K562 (cell line): Measurements from ENCODE around the gene DTL. TPM values are rescaled to one million over a fixed set of nuclear protein-coding genes. Genes with fewer than 3 reads are reported as not detected.

Experiments used
- BRF2 ChIP-seq: IDR thresholded peaks from 3 replicates; pipeline ENCODE4 v1.6.1; 2011; ENCODE audit warnings: borderline replicate concordance, mild to moderate bottlenecking; ENCODE audit not compliant: insufficient read length, insufficient read depth
- CBX8 ChIP-seq: fragments of 200-600 bp; sonication (generic); IDR thresholded peaks from 2 replicates; pipeline ENCODE4 v1.6.1; 2012; ENCODE audit warnings: borderline replicate concordance, mixed run types, low read depth, mild to moderate bottlenecking, moderate library complexity, mixed read lengths, low read length, control low read depth, inconsistent platforms; ENCODE audit not compliant: poor library complexity, severe bottlenecking; ENCODE audit errors: extremely low read depth
- CC2D1A ChIP-seq: fragments of 450-650 bp; IDR thresholded peaks from 2 replicates; pipeline ENCODE4 v1.6.1; 2017; ENCODE audit warnings: mild to moderate bottlenecking
- CEBPB ChIP-seq: fragments of 450-650 bp; IDR thresholded peaks from 2 replicates; pipeline ENCODE4 v1.6.1; 2016; ENCODE audit warnings: missing genetic modification characterization, missing compliant biosample characterization
- CTCF ChIP-seq, 3 experiments: IDR thresholded peaks in 2 of 3; conservative IDR thresholded peaks in 1 of 3; 2 replicates each; pipeline ENCODE4 v1.5.1; 2011 to 2012; ENCODE audit warnings: low read length in 3 of 3, mild to moderate bottlenecking in 3 of 3, control low read depth in 2 of 3, improper control_type of control experiment in 1 of 3, inconsistent platforms in 1 of 3, low read depth in 1 of 3, mixed read lengths in 1 of 3, moderate library complexity in 1 of 3; ENCODE audit not compliant: insufficient read depth in 2 of 3
- GATA2 ChIP-seq: sonication (generic); formaldehyde crosslinking; IDR thresholded peaks from 2 replicates; pipeline ENCODE4 v1.4.0; 2020; ENCODE audit warnings: mild to moderate bottlenecking, missing genetic modification reagents
- GTF2E2 ChIP-seq: fragments of 200-800 bp; sonication (Bioruptor generic); IDR thresholded peaks from 2 replicates; pipeline ENCODE4 v1.6.1; 2016; ENCODE audit warnings: missing genetic modification characterization, missing compliant biosample characterization
- KDM1A ChIP-seq, 2 experiments: fragments of 450-650 bp; IDR thresholded peaks; 2 replicates each; pipeline ENCODE4 v1.6.1; 2016; ENCODE audit warnings: mild to moderate bottlenecking in 2 of 2
- RUNX1 ChIP-seq: sonication (generic); IDR thresholded peaks from 2 replicates; pipeline ENCODE4 v1.6.1; 2016; ENCODE audit warnings: antibody characterized with exemption, low read depth
- SMAD4 ChIP-seq: fragments of 250-450 bp; sonication (Bioruptor Pico); conservative IDR thresholded peaks from 2 replicates; pipeline ENCODE4 v1.8.0; 2021; ENCODE audit warnings: inconsistent platforms, mild to moderate bottlenecking, moderate library complexity
- SMARCA5 ChIP-seq: fragments of 450-650 bp; IDR thresholded peaks from 2 replicates; pipeline ENCODE4 v1.6.1; 2016
- U2AF2 ChIP-seq: fragments of 200-400 bp; formaldehyde crosslinking; optimal IDR thresholded peaks from 2 replicates; pipeline ENCODE3; 2017; ENCODE audit warnings: low read depth, mild to moderate bottlenecking, low read length
- ZBTB11 ChIP-seq, 3 experiments: fragments of 200-800 bp in 1 of 3; fragments of 250-450 bp in 1 of 3; fragments of 450-650 bp in 1 of 3; sonication (Bioruptor Pico) in 1 of 3; sonication (Bioruptor generic) in 1 of 3; formaldehyde crosslinking in 1 of 3; IDR thresholded peaks; 2 replicates each; pipeline versions ENCODE4 v1.6.1 to v1.8.0; 2016 to 2022; ENCODE audit warnings: mild to moderate bottlenecking in 2 of 3, missing genetic modification characterization in 2 of 3, missing compliant biosample characterization in 1 of 3, moderate library complexity in 1 of 3
- ZC3H11A ChIP-seq: IDR thresholded peaks from 2 replicates; pipeline ENCODE4 v1.6.1; 2012; ENCODE audit warnings: low read depth, low read length, improper control_type of control experiment
- ZNF197 ChIP-seq: fragments of 200-800 bp; sonication (Bioruptor generic); IDR thresholded peaks from 2 replicates; pipeline ENCODE4 v1.6.1; 2016; ENCODE audit warnings: low read depth, missing genetic modification characterization, missing compliant biosample characterization
- ZNF583 ChIP-seq: fragments of 250-450 bp; sonication (Bioruptor Pico); IDR thresholded peaks from 2 replicates; pipeline ENCODE4 v1.4.0; 2020
- polyA plus RNA-seq, 8 experiments: library from polyadenylated mRNA; depleted of rRNA in 4 of 8; stranded (reverse) in 5 of 8; unstranded in 3 of 8; fragments of >200 nt; fragmentation: Nextera tagmentation in 2 of 8; fragmentation: Illumina TruSeq in 1 of 8; extraction: Ambion mirVana in 2 of 8; extraction: Trizol in 1 of 8; gene quantifications; 2 replicates each; pipeline versions ENCODE4 v1.2.1 to v1.2.3, GENCODE V29; 2011 to 2014; ENCODE audit warnings: inconsistent platforms in 1 of 8, missing spikeins in 1 of 8
- total RNA-seq, 7 experiments: library from RNA; depleted of rRNA in 6 of 7; stranded (reverse); fragments of >200 nt in 6 of 7; fragmentation: Illumina TruSeq in 2 of 7; extraction: Trizol in 2 of 7; gene quantifications; 2 replicates each; pipeline versions ENCODE4 v1.2.1 to v1.2.3, GENCODE V29; 2011 to 2021; ENCODE audit warnings: low replicate concordance in 1 of 7
- TF ChIP-seq, protein P1 (sequence below): fragments of 450-650 bp; IDR thresholded peaks from 2 replicates; pipeline ENCODE4 v1.6.1; 2017; ENCODE audit warnings: antibody characterized with exemption

Gene DTL
- total and polyA plus RNA-seq, 9 of the 15 experiments (the other 6 are each of a cell fraction or from before 2014, with no cell fraction given) = 38.3 to 81.0 (median 63.2) TPM

GRCh38 chr1:212034516-212035122 lies 929 bp upstream of the DTL start (continued):
- TF ChIP-seq CTCF (IDR thresholded peaks at IDR 0.05 in 2 of 3, conservative IDR thresholded peaks at IDR 0.05 in 1 of 3; ENCODE audit: insufficient read depth in 2 of 3, low read depth in 1 of 3, low read length in 3 of 3) (peak in 1 of 3 experiments; percentile 86; a peak in 1 of 6 replicates), U2AF2 (no peak), ZNF197 (CRISPR knock-in tag) (no peak; the same call in 1 of the 2 replicates), SMAD4 (CRISPR knock-in tag) (0 out of 2 replicates have a peak, but pooled peaks have one; percentile 46), GATA2 (0 out of 2 replicates have a peak, but pooled peaks have one; percentile 21), GTF2E2 (tag) (0 out of 2 replicates have a peak, but pooled peaks have one; percentile 0), ZNF583 (CRISPR knock-in tag) (peak; percentile 49; the same call in 1 of the 2 replicates), CEBPB (tag) (peak; percentile 96), ZC3H11A (0 out of 2 replicates have a peak, but pooled peaks have one; percentile 88), SMARCA5 (0 out of 2 replicates have a peak, but pooled peaks have one; percentile 27), KDM1A (IDR thresholded peaks at IDR 0.05) (peak; percentile 16 to 56; a peak in 2 of 4 replicates), ZBTB11 (CRISPR knock-in tag; IDR thresholded peaks at IDR 0.05) (no peak), BRF2 (no peak), RUNX1 (no peak), CBX8 (no peak), CC2D1A (no peak; the same call in 1 of the 2 replicates)
- TF ChIP-seq, protein P1, sequence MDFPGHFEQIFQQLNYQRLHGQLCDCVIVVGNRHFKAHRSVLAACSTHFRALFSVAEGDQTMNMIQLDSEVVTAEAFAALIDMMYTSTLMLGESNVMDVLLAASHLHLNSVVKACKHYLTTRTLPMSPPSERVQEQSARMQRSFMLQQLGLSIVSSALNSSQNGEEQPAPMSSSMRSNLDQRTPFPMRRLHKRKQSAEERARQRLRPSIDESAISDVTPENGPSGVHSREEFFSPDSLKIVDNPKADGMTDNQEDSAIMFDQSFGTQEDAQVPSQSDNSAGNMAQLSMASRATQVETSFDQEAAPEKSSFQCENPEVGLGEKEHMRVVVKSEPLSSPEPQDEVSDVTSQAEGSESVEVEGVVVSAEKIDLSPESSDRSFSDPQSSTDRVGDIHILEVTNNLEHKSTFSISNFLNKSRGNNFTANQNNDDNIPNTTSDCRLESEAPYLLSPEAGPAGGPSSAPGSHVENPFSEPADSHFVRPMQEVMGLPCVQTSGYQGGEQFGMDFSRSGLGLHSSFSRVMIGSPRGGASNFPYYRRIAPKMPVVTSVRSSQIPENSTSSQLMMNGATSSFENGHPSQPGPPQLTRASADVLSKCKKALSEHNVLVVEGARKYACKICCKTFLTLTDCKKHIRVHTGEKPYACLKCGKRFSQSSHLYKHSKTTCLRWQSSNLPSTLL = no peak
